Neural cell (in vitro differentiated cells): ENCODE measurements around the gene CRACDL. TPM values are rescaled to one million over a fixed set of nuclear protein-coding genes. Genes with fewer than 3 reads are reported as not detected.

ENCODE experiments used
- H2AFZ ChIP-seq: fragments of 200-600, 300-800 bp; sonication (generic), shearing (Covaris generic); 2 replicates; pipeline ENCODE4 v1.6.0; 2014; ENCODE audit warnings: low read depth, mild to moderate bottlenecking, antibody characterized with exemption, low read length, moderate library complexity
- H3F3A ChIP-seq: fragments of 200-600 bp; shearing (Covaris generic); 2 replicates; pipeline ENCODE4 v1.6.1; 2016; ENCODE audit warnings: mild to moderate bottlenecking, moderate library complexity, mixed read lengths, antibody characterized with exemption, low read length; ENCODE audit not compliant: insufficient read depth, poor library complexity, severe bottlenecking
- H3K27ac ChIP-seq: fragments of 200-600, 300-800 bp; sonication (generic), shearing (Covaris generic); 2 replicates; pipeline ENCODE4 v1.5.1; 2014; ENCODE audit warnings: mild to moderate bottlenecking, low read length, moderate library complexity
- H3K27me3 ChIP-seq: fragments of 300-800, 200-600 bp; sonication (generic), shearing (Covaris generic); 2 replicates; pipeline ENCODE4 v1.6.0; 2014; ENCODE audit warnings: mild to moderate bottlenecking, low read depth, low read length, moderate library complexity; ENCODE audit not compliant: insufficient read depth
- H3K36me3 ChIP-seq: fragments of 300-800, 200-600 bp; sonication (generic), shearing (Covaris generic); 2 replicates; pipeline ENCODE4 v1.5.1; 2014; ENCODE audit warnings: mild to moderate bottlenecking, antibody characterized with exemption, low read length, moderate library complexity; ENCODE audit not compliant: insufficient read depth
- H3K4me2 ChIP-seq: fragments of 300-800, 200-600 bp; sonication (generic), shearing (Covaris generic); 2 replicates; pipeline ENCODE4 v1.6.0; 2014; ENCODE audit warnings: mild to moderate bottlenecking, low read length
- H3K4me3 ChIP-seq: fragments of 300-800, 200-600 bp; sonication (generic), shearing (Covaris generic); 2 replicates; pipeline ENCODE4 v1.5.1; 2014; ENCODE audit warnings: mild to moderate bottlenecking, low read length, moderate library complexity
- H3K79me2 ChIP-seq: fragments of 200-600 bp; shearing (Covaris generic); replicated peaks from 2 replicates; pipeline ENCODE4 v1.6.0; 2014; ENCODE audit warnings: mild to moderate bottlenecking, low read length, moderate library complexity; ENCODE audit not compliant: insufficient read depth
- H3K9ac ChIP-seq: fragments of 300-800, 200-600 bp; sonication (generic), shearing (Covaris generic); 2 replicates; pipeline ENCODE4 v1.6.1; 2016; ENCODE audit warnings: mild to moderate bottlenecking, low read length, mixed read lengths
- H3K9me2 ChIP-seq: fragments of 200-600 bp; shearing (Covaris generic); 2 replicates; pipeline ENCODE4 v1.6.1; 2016; ENCODE audit warnings: mild to moderate bottlenecking, low read length, mixed read lengths; ENCODE audit not compliant: insufficient read depth
- H3K9me3 ChIP-seq: fragments of 200-600, 300-800 bp; sonication (generic), shearing (Covaris generic); 2 replicates; pipeline ENCODE4 v1.6.1; 2016; ENCODE audit warnings: mild to moderate bottlenecking, mixed run types, low read length, moderate library complexity, mixed read lengths
- H4K20me1 ChIP-seq: fragments of 200-600 bp; shearing (Covaris generic); 2 replicates; pipeline ENCODE4 v1.6.1; 2016; ENCODE audit warnings: mild to moderate bottlenecking, mixed run types; ENCODE audit not compliant: insufficient read depth
- EP300 ChIP-seq: fragments of 450-650 bp; conservative IDR thresholded peaks from 2 replicates; pipeline ENCODE4 v1.6.1; 2014; ENCODE audit warnings: antibody characterized with exemption, mild to moderate bottlenecking, moderate library complexity; ENCODE audit not compliant: poor library complexity, severe bottlenecking
- EZH2 ChIP-seq: fragments of 200-600, 300-800 bp; shearing (Covaris generic), sonication (generic); IDR thresholded peaks from 2 replicates; pipeline ENCODE4 v1.6.1; 2014; ENCODE audit warnings: antibody characterized with exemption, low read length, borderline replicate concordance, mild to moderate bottlenecking; ENCODE audit not compliant: insufficient read depth, poor library complexity, severe bottlenecking
- MXI1 ChIP-seq: fragments of 450-650 bp; conservative IDR thresholded peaks from 2 replicates; pipeline ENCODE4 v1.6.1; 2014; ENCODE audit warnings: antibody characterized with exemption, mild to moderate bottlenecking; ENCODE audit not compliant: poor library complexity, severe bottlenecking
- RAD21 ChIP-seq: fragments of 450-650 bp; conservative IDR thresholded peaks from 2 replicates; pipeline ENCODE4 v1.6.1; 2014; ENCODE audit warnings: antibody characterized with exemption, mild to moderate bottlenecking, moderate library complexity
- SMC3 ChIP-seq: fragments of 450-650 bp; conservative IDR thresholded peaks from 2 replicates; pipeline ENCODE4 v1.6.1; 2014; ENCODE audit warnings: antibody characterized with exemption, mild to moderate bottlenecking, moderate library complexity; ENCODE audit not compliant: poor library complexity
- TAF1 ChIP-seq: IDR thresholded peaks from 2 replicates; pipeline ENCODE4 v1.6.1; 2012; ENCODE audit warnings: low read depth
- polyA plus RNA-seq: library from polyadenylated mRNA; depleted of rRNA; stranded (reverse); fragments of >200 nt; gene quantifications from 2 replicates; pipeline ENCODE4 v1.2.3, GENCODE V29; 2014
- TF ChIP-seq, protein P1 (sequence below): IDR thresholded peaks from 2 replicates; pipeline ENCODE4 v1.6.1; 2012; ENCODE audit warnings: borderline replicate concordance
- TF ChIP-seq, protein P2 (sequence below): fragments of 450-650 bp; IDR thresholded peaks from 2 replicates; pipeline ENCODE4 v1.5.1; 2014; ENCODE audit warnings: antibody characterized with exemption, mild to moderate bottlenecking, moderate library complexity; ENCODE audit not compliant: poor library complexity, severe bottlenecking

Gene CRACDL
- polyA plus RNA-seq, 1 donor from 2014 or later: 0.85 TPM

DNA sequence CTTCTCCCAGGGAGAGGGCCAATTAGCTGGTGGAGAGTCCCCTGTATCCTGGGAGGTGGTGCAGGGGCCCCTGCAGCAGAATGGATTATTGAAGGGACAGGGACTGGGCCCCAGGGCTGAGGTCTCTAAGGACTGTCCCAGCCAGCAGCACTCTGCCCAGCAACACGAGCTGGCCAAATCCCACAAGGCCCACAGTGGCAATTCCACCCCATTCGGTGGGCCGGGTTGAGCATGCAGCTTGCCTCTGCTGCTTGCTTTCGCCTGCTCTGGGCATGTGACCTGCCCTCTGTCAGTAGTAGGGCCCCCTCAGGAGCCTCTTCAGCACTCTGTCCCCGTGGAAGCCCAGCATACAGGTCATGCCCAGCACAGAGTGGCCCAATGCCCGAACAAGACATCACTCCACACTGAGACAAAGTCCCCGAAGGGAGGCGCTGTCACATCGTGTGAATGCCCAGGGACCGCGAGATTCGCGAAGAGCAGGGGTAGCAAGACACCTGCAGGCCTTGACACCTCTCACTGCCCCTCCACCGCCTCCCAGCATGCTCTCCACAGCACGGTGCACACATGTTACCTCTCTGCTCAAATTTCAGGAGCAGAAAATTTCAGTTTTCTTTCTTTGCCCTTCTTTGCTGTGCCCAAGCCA lies 65.4 kb downstream of the CRACDL start:
- Histone ChIP-seq H3K79me2 (no peaks in the 10 kb centered on the region), H3K4me2 (no peak overlapping the region), H3K27me3 (no peaks in the 10 kb centered on the region), H3K9me2 (no peaks in the 10 kb centered on the region), H2AFZ (no peak overlapping the region), H3K9ac (no peak overlapping the region), H3K9me3 (no peaks in the 10 kb centered on the region), H3K4me3 (no peak overlapping the region), H3K27ac (no peak overlapping the region), H3K36me3 (no peaks in the 10 kb centered on the region), H4K20me1 (no peaks in the 10 kb centered on the region), H3F3A (peaks cover 3% of the 10 kb centered on the region)
- TF ChIP-seq, protein P1, sequence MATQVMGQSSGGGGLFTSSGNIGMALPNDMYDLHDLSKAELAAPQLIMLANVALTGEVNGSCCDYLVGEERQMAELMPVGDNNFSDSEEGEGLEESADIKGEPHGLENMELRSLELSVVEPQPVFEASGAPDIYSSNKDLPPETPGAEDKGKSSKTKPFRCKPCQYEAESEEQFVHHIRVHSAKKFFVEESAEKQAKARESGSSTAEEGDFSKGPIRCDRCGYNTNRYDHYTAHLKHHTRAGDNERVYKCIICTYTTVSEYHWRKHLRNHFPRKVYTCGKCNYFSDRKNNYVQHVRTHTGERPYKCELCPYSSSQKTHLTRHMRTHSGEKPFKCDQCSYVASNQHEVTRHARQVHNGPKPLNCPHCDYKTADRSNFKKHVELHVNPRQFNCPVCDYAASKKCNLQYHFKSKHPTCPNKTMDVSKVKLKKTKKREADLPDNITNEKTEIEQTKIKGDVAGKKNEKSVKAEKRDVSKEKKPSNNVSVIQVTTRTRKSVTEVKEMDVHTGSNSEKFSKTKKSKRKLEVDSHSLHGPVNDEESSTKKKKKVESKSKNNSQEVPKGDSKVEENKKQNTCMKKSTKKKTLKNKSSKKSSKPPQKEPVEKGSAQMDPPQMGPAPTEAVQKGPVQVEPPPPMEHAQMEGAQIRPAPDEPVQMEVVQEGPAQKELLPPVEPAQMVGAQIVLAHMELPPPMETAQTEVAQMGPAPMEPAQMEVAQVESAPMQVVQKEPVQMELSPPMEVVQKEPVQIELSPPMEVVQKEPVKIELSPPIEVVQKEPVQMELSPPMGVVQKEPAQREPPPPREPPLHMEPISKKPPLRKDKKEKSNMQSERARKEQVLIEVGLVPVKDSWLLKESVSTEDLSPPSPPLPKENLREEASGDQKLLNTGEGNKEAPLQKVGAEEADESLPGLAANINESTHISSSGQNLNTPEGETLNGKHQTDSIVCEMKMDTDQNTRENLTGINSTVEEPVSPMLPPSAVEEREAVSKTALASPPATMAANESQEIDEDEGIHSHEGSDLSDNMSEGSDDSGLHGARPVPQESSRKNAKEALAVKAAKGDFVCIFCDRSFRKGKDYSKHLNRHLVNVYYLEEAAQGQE: no peak
- TF ChIP-seq EP300: no peak
- no peak for TF ChIP-seq RAD21
- no peak for TF ChIP-seq SMC3

DNA sequence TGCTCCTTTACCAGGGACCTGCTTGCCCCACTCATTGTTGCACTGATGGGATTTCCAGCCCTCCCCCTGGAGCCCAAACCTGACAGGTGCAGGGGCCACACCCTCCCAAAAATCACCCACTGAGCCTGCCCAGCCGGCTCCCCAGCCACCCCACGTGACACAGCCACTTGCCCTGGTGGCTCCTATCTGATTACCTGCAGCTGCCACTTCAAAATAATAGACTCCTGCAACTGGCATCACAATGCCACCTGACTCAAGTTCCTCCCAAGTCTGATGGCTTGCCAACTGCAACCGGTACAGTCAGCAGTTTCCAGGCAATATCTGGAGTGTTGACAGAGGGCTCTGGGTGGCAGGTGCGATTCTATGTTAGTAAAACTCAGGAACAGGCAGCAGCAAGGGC lies 66.2 kb downstream of the CRACDL start:
- H2AFZ ChIP-seq: no peak overlapping the region
- H3K9me3 ChIP-seq: no peaks in the 10 kb centered on the region
- no peaks in the 10 kb centered on the region for H3K27me3 ChIP-seq
- H3K27ac ChIP-seq: no peak overlapping the region
- no peak overlapping the region for H3K4me3 ChIP-seq
- H3K4me2 ChIP-seq: no peak overlapping the region
- no peaks in the 10 kb centered on the region for H3K9me2 ChIP-seq
- no peak for TF ChIP-seq MXI1
- TF ChIP-seq, protein P2, sequence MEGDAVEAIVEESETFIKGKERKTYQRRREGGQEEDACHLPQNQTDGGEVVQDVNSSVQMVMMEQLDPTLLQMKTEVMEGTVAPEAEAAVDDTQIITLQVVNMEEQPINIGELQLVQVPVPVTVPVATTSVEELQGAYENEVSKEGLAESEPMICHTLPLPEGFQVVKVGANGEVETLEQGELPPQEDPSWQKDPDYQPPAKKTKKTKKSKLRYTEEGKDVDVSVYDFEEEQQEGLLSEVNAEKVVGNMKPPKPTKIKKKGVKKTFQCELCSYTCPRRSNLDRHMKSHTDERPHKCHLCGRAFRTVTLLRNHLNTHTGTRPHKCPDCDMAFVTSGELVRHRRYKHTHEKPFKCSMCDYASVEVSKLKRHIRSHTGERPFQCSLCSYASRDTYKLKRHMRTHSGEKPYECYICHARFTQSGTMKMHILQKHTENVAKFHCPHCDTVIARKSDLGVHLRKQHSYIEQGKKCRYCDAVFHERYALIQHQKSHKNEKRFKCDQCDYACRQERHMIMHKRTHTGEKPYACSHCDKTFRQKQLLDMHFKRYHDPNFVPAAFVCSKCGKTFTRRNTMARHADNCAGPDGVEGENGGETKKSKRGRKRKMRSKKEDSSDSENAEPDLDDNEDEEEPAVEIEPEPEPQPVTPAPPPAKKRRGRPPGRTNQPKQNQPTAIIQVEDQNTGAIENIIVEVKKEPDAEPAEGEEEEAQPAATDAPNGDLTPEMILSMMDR: no peak
- TF ChIP-seq RAD21: no peak
- TF ChIP-seq EP300: no peak
- TF ChIP-seq SMC3: no peak
- no peak for TF ChIP-seq EZH2
- TF ChIP-seq TAF1: no peak
- TF ChIP-seq, protein P1: no peak
- no peaks in the 10 kb centered on the region for H4K20me1 ChIP-seq
- no peaks in the 10 kb centered on the region for H3K36me3 ChIP-seq
- H3K9ac ChIP-seq: no peak overlapping the region
- peaks cover 3% of the 10 kb centered on the region for H3F3A ChIP-seq
- no peaks in the 10 kb centered on the region for H3K79me2 ChIP-seq
